WI38 (cell line): Measurements from ENCODE around the gene MBP.

Experiments used
- H3K4me3 ChIP-seq: 2 replicates; pipeline ENCODE4 v1.5.1; 2011; ENCODE audit warnings: low read depth, mild to moderate bottlenecking, control low read depth, low read length
- CTCF ChIP-seq: IDR thresholded peaks from 2 replicates; pipeline ENCODE4 v1.5.1; 2012; ENCODE audit warnings: low read depth, mild to moderate bottlenecking, control low read depth, low read length

Gene MBP

GRCh38 chr18:77039196-77040130 is 93.1 kb downstream of the MBP start:
- no peak overlapping the region for H3K4me3 ChIP-seq
- TF ChIP-seq CTCF: no peak

- TF ChIP-seq CTCF: no peak
- no peak overlapping the region for H3K4me3 ChIP-seq
Measured at GRCh38 chr18:77038182-77038858, 94.3 kb downstream of the MBP start.

GRCh38 chr18:77037567-77037966 is 95.0 kb downstream of the MBP start:
- no peak for TF ChIP-seq CTCF
- no peak overlapping the region for H3K4me3 ChIP-seq

GRCh38 chr18:77035380-77036187 is 97.0 kb downstream of the MBP start:
- H3K4me3 ChIP-seq: no peak overlapping the region

GRCh38 chr18:77033575-77033974 is 99.0 kb downstream of the MBP start:
- no peak for TF ChIP-seq CTCF
- no peak overlapping the region for H3K4me3 ChIP-seq

More at GRCh38 chr18:77035380-77036187, 97.0 kb downstream of the MBP start:
- no peak for TF ChIP-seq CTCF

GRCh38 chr18:77032181-77032701 is 100.3 kb downstream of the MBP start:
- TF ChIP-seq CTCF: no peak
- H3K4me3 ChIP-seq: no peak overlapping the region
